HepG2 (cell line): ENCODE measurements around the gene RICTOR.
"Not testable (repeated sequence)": the region's sequence is repeated elsewhere in the genome, so short reads cannot be mapped to it uniquely, and the experiment has no call there.

ENCODE experiments used
- CHD2 ChIP-seq: IDR thresholded peaks from 2 replicates; pipeline ENCODE4 v1.6.1; 2011; ENCODE audit warnings: low read depth, low read length, improper control_type of control experiment
- CREB3 ChIP-seq: sonication (generic); formaldehyde crosslinking; IDR thresholded peaks from 2 replicates; pipeline ENCODE4 v1.5.0; 2020; ENCODE audit warnings: missing genetic modification reagents
- CTCF ChIP-seq: sonication (generic); formaldehyde crosslinking; IDR thresholded peaks from 2 replicates; pipeline ENCODE4 v1.5.0; 2020; ENCODE audit warnings: mild to moderate bottlenecking, missing genetic modification reagents, moderate library complexity
- MAFK ChIP-seq, 2 experiments: IDR thresholded peaks in 1 of 2; conservative IDR thresholded peaks in 1 of 2; 2 replicates each; pipeline ENCODE4 v1.6.1; 2011; ENCODE audit warnings: improper control_type of control experiment in 2 of 2, low read length in 2 of 2
- SAP130 ChIP-seq: IDR thresholded peaks from 2 replicates; pipeline ENCODE4 v1.6.1; 2016; ENCODE audit warnings: low read depth

GRCh38 chr5:39034493-39034892 lies 39.7 kb downstream of the RICTOR start:
- not testable (repeated sequence) for TF ChIP-seq CREB3; CHD2; MAFK (conservative IDR thresholded peaks at IDR 0.05 in 1 of 2, IDR thresholded peaks at IDR 0.05 in 1 of 2; ENCODE audit: low read length in 2 of 2); SAP130 (CRISPR knock-in tag); CTCF (CRISPR knock-in tag)
